GM23248 (cell line): ENCODE results near the gene ZEB1.

ENCODE experiments used
- EZH2 ChIP-seq: fragments of 200-600 bp; sonication (generic); IDR thresholded peaks from 2 replicates; pipeline ENCODE4 v1.6.1; 2018; ENCODE audit warnings: antibody characterized with exemption, mild to moderate bottlenecking; ENCODE audit not compliant: insufficient read depth, poor library complexity, severe bottlenecking
- EZH2phosphoT487 ChIP-seq: fragments of 200-600 bp; sonication (generic); IDR thresholded peaks from 2 replicates; pipeline ENCODE4 v1.6.1; 2018; ENCODE audit warnings: antibody characterized with exemption, moderate library complexity, mild to moderate bottlenecking, low read depth; ENCODE audit not compliant: insufficient read depth

GRCh38 chr10:31395695-31396094, 76.7 kb downstream of the ZEB1 start:
- TF ChIP-seq EZH2 (no peak), EZH2phosphoT487 (no peak)
